SK-MEL-5 (cell line): Measurements from ENCODE around the gene NSUN4. TPM values are rescaled to one million over a fixed set of nuclear protein-coding genes. Genes with fewer than 3 reads are reported as not detected.
"Not testable (repeated sequence)": the region's sequence is repeated elsewhere in the genome, so short reads cannot be mapped to it uniquely, and the experiment has no call there.

Experiments used
- DNase-seq: peaks from one replicate; pipeline ENCODE4 v3.0.0-alpha.2; 2016; ENCODE audit warnings: low read depth, low spot score
- in situ Hi-C: cut with HindIII; loops from 2 replicates; pipeline ENCODE4 v1.10.0; 2016; ENCODE audit warnings: low sequenced_read_pairs, high pct_unique_total_duplicates, low pct_unique_long_range_greater_than_20kb
- total RNA-seq: library from RNA; depleted of rRNA; stranded (reverse); fragments of >200 nt; shearing (Covaris generic); gene quantifications from 2 replicates; pipeline ENCODE4 v1.2.3, GENCODE V29; 2014

Gene NSUN4
- total RNA-seq, 1 experiment from 2014 or later = 8.7 TPM

GRCh38 chr1:46344481-46344880, 3.9 kb downstream of the NSUN4 start:
- DNase-seq = no peak
- in situ Hi-C loops = no loop called here

GRCh38 chr1:46345281-46345680, 4.7 kb downstream of the NSUN4 start:
- in situ Hi-C loops = no loop called here
- DNase-seq = no peak

DNA sequence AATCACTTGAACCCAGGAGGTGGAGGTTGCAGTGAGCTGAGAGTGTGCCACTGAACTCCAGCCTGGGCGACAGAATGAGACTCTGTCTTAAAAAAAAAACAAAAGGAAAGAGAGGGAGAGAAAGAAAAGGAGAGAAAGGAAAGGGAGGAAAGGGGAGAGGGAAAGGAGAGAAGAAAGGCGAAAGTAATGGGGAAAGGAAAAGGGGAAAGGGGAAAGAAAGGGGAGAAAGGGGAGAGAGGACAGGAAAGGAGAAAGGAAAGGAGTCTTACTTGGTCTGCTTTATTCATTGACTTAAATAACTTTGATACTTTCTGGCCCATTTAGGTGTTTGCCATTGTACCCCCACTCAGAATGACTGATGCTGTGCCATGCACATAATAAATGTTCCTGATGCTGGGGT, 11.8 kb downstream of the NSUN4 start:
- in situ Hi-C loops = no loop called here
- no peak for DNase-seq

GRCh38 chr1:46355920-46356319, 15.3 kb downstream of the NSUN4 start:
- DNase-seq, in situ Hi-C loops: not testable (repeated sequence)

GRCh38 chr1:46362158-46362557, 21.6 kb downstream of the NSUN4 start:
- in situ Hi-C loops = no loop called here
- no peak for DNase-seq

DNA sequence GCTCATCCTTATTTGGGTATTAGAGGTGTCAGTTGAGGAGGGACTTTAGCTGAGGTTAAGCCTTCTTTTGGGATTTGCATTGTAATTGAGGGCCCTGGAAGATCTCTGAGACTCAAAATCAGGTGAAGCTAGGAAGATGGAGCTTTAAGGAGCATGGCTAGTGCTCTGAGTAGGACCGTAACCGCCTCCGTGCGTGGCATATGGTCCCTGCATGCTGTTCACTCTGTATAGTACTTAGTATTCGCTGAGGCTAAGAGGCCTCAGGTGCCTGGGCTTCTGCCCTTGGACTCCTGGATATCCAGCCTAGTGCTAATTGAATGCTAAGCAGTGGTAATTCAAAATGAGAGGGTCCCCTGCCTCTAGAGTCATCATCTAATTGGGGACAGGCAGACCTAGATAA, 22.5 kb downstream of the NSUN4 start:
- in situ Hi-C loops = no loop called here
- DNase-seq = no peak

DNA sequence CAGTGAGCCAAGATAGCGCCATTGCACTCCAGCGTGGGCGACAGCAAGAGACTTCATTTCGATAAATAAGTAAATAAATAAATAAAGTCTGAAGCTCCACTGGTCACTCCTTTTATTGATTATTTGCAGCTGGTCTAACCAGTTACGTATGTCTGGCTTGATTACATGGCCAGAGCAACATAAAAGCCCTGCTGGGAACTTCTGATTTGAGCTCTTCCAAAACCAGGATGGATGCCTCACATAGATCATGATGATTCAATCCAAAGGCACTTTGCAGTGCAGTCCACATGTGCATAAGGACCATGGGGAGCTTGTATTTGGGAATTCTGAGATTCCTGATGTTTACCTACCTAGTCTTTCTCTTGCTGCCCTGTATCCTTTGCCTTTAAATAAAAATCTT, 24.0 kb downstream of the NSUN4 start:
- in situ Hi-C loops = no loop called here
- DNase-seq = no peak

- not testable (repeated sequence) for DNase-seq
Observed at GRCh38 chr1:46365796-46366195, 25.2 kb downstream of the NSUN4 start.

DNA sequence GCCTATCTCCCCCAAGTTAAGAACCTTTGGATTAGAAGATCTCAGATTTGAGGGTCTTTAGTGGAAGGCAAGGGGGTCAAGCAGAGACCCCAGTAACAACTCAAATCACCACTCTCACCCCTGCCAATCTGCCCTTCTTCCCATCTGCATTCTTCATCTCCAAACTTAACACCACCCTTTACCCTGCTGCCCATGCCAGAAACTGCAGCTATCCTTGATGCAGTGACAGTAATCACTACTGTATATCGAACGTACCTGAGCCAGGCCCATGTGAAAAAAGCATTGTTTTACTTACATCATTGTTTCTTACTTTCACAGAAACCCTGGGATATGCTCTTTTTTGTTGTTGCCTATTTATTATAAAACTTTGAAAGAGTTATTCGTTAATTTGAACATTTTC, 26.5 kb downstream of the NSUN4 start:
- in situ Hi-C loops = no loop called here
- DNase-seq = no peak

More at GRCh38 chr1:46365796-46366195, 25.2 kb downstream of the NSUN4 start:
- in situ Hi-C loops = not testable (repeated sequence)

DNA sequence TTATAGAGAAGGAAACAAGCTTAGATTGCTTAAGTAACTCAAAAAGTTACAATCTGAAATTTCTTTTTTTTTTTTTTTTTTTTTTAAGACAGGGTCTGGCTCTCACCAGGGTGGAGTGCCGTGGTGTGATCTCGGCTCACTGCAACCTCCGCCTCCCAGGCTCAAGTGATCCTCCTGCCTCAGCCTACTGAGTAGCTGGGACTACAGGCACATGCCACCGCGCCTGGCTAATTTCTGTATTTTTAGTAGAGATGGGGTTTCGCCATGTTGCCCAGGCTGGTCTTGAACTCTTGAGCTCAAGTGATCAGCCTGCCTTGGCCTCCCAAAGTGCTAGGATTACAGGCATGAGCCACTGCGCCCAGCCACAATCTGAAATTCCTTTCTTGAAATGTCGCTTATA, 27.1 kb downstream of the NSUN4 start:
- DNase-seq, in situ Hi-C loops: not testable (repeated sequence)

DNA sequence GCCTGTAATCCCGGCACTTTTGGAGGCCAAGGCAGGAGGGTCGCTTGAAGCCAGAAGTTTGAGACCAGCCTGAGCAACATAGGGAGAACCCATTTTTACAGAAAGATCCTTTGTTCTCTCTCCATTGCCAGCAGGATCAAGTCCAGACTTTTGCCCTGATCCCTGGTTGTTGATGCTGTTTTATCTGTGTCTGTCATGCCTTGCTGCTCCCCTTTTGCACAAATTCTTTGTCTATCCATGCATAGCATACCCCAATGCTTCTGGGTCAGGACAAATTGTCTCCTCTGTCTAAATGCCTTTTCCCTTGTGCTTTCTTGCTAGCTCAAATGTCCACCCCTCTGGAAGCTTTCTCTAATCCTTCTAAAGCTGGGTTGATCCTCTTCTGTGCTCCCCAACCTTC, 28.2 kb downstream of the NSUN4 start:
- in situ Hi-C loops = no loop called here
- DNase-seq = no peak

DNA sequence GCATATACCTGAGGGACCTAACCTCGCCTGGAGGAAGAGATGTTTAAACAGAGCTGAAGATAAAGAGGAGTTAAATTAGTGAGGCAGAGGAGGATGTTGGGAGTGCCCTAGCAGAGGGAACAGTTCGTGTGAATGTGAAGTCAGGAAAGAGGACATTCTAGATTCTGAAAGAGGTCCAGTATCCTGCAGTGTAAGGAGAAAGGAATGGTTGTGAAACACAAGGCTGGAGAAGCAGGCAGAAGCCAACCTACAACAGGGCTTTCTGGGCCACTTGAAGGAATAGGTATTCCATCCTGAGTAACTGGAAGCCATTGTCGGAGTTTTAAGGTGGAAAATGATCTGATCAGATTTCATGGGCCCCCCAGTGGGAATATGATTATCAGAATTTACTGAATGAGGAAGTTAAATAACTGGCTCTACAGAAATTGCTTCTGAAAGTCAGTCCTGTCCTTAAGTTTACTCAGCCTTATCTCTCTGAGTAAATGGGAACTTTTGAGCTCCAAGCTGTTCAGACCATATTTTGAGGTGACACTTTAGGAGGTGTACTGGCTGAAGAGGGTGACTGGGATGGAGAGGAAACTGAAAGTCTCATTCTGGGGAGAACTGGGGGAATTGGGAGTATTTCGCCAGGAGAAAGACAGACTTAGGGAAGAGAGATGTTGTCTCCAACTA, 29.1 kb downstream of the NSUN4 start:
- DNase-seq = no peak
- in situ Hi-C loops = no loop called here

GRCh38 chr1:46370214-46370633, 29.6 kb downstream of the NSUN4 start:
- DNase-seq = no peak
- in situ Hi-C loops = no loop called here

DNA sequence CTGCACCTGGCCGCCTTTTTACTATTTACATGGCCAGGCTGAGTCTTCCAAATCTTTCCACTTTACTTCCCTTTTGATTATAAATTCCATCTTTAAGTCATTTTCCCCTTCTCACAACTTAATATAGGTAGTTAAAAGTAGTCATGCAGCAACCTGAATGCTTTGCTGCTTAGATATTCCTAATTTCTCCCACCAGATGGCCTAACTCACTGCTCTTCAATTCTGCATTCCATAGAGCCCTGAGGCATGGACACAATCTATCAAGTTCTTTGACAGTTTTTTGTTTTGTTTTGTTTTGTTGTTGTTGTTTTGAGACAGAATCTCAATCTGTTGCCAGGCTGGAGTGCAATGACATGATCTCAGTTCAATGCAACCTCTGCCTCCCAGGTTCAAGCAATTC, 31.8 kb downstream of the NSUN4 start:
- no peak for DNase-seq
- in situ Hi-C loops = no loop called here

DNA sequence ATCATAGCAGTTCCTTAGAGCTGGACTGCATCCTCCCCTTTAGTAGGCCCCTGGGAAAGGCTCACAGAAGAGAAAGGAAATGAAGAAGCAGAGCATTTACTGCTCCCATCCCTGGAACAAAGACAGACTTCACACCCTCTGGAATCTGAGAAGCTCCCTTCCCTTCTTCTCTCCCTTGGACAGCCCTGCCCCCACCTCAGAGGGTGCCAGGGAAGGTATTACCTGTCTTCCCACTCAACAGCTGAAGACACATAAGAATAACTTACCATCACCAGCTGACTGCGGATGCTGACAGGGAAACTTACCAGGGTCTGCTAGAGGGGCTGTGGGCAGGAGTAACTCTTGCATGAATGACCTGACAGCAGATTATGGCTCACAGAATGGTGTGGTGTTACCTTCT, 39.4 kb downstream of the NSUN4 start:
- in situ Hi-C loops = no loop called here

GRCh38 chr1:46380508-46380907, 39.9 kb downstream of the NSUN4 start:
- in situ Hi-C loops = no loop called here
- no peak for DNase-seq

More for the DNA sequence above, 39.4 kb downstream of the NSUN4 start:
- no peak for DNase-seq

- in situ Hi-C loops = no loop called here
- DNase-seq = no peak
Observed at GRCh38 chr1:46393510-46393909, 52.9 kb downstream of the NSUN4 start.

GRCh38 chr1:46394108-46394871, 53.7 kb downstream of the NSUN4 start, which contains the start of gene FAAH:
Gene FAAH (plus strand): TSS chr1:46394317. CDS start chr1:46394349, 32 bp downstream.
- no peak for DNase-seq
- in situ Hi-C loops = no loop called here

GRCh38 chr1:46394872-46395465, 54.4 kb downstream of the NSUN4 start:
- DNase-seq = no peak
- in situ Hi-C loops = no loop called here
